HCT116 (cell line): Measurements from ENCODE around the gene ADGRD1. TPM values are rescaled to one million over a fixed set of nuclear protein-coding genes. Genes with fewer than 3 reads are reported as not detected.

ENCODE experiments used
- ATAC-seq: fragments of 200-7000 bp; cut with Tn5 transposase; 2 replicates; pipeline ENCODE4 v1.9.1; 2020; ENCODE audit warnings: mild to moderate bottlenecking, moderate library complexity
- BruUV-seq: library from RNA; stranded (reverse); fragments of 400-500 nt; replicated peaks from 2 replicates; lab custom pipeline; 2021; lab: Mats Ljungman, UMichigan
- CTCF ChIA-PET: fragments of 300-600 bp; sonication (Branson Sonifier 250); formaldehyde crosslinking; loops from one replicate; lab custom pipeline; 2021; ENCODE audit warnings: antibody characterized with exemption; lab: Charles Lee
- POLR2A ChIA-PET: fragments of 300-600, 350-600 bp; sonication (Branson Sonifier 250); formaldehyde crosslinking; loops from one replicate; lab custom pipeline; 2021; ENCODE audit warnings: antibody characterized with exemption; lab: Charles Lee
- RAD21 ChIA-PET, 2 experiments: fragments of 300-600 bp; sonication (Branson Sonifier 250); formaldehyde crosslinking; loops; one replicate each; lab custom pipeline; 2023; ENCODE audit warnings: low total read pairs in 2 of 2; ENCODE audit not compliant: uncharacterized antibody in 2 of 2, unreplicated experiment in 2 of 2, low non-redundant PET in 1 of 2; lab: Charles Lee
- DNase-seq: peaks from one replicate; pipeline ENCODE4 v3.0.0-alpha.2; 2010; ENCODE audit warnings: low read depth, low spot score
- H2AFZ ChIP-seq: fragments of 200-600 bp; shearing (Covaris generic), sonication (generic); 2 replicates; pipeline ENCODE4 v1.6.1; 2017; ENCODE audit warnings: low read depth, mixed run types, mixed read lengths, antibody characterized with exemption, low read length; ENCODE audit not compliant: poor library complexity, severe bottlenecking
- H3K27ac ChIP-seq: 2 replicates; pipeline ENCODE4 v1.5.1; 2012; ENCODE audit warnings: low read depth, low read length
- H3K27me3 ChIP-seq: fragments of 200-600 bp; sonication (generic); 2 replicates; pipeline ENCODE4 v1.6.1; 2016; ENCODE audit warnings: mixed run types, low read length, mixed read lengths; ENCODE audit not compliant: insufficient read depth
- H3K36me3 ChIP-seq, 2 experiments: fragments of 200-500 bp in 1 of 2; fragments of 200-600 bp in 1 of 2; sonication (Bioruptor generic) in 1 of 2; sonication (generic) in 1 of 2; 2 replicates each; pipeline versions ENCODE4 v1.5.1 to v1.6.1; 2014 to 2016; ENCODE audit warnings: low read length in 2 of 2, inconsistent platforms in 1 of 2, mixed read lengths in 1 of 2, mixed run types in 1 of 2; ENCODE audit not compliant: insufficient read depth in 2 of 2, control insufficient read depth in 1 of 2
- H3K4me1 ChIP-seq, 2 experiments: fragments of 200-600 bp in 1 of 2; sonication (generic) in 1 of 2; 2 replicates each; pipeline versions ENCODE4 v1.5.1 to v1.6.1; 2012 to 2017; ENCODE audit warnings: low read length in 2 of 2, inconsistent platforms in 1 of 2, mild to moderate bottlenecking in 1 of 2, mixed read lengths in 1 of 2, mixed run types in 1 of 2, moderate library complexity in 1 of 2; ENCODE audit not compliant: insufficient read depth in 2 of 2, control insufficient read depth in 1 of 2
- H3K4me2 ChIP-seq: fragments of 200-600 bp; sonication (generic); 2 replicates; pipeline ENCODE4 v1.6.1; 2017; ENCODE audit warnings: mixed run types, low read length, mixed read lengths
- H3K4me3 ChIP-seq, 2 experiments: fragments of 200-600 bp in 1 of 2; sonication (generic) in 1 of 2; replicated peaks in 1 of 2; 2 replicates each; pipeline ENCODE4 v1.5.1; 2011 to 2016; ENCODE audit warnings: low read length in 2 of 2, control low read depth in 1 of 2, low read depth in 1 of 2, mild to moderate bottlenecking in 1 of 2, mixed read lengths in 1 of 2, mixed run types in 1 of 2
- H3K79me2 ChIP-seq: fragments of 200-600 bp; sonication (generic); 2 replicates; pipeline ENCODE4 v1.6.1; 2017; ENCODE audit warnings: mild to moderate bottlenecking, mixed run types, low read length, moderate library complexity, mixed read lengths; ENCODE audit not compliant: insufficient read depth
- H3K9ac ChIP-seq: fragments of 200-600 bp; sonication (generic); 2 replicates; pipeline ENCODE4 v1.6.1; 2016; ENCODE audit warnings: low read length, mixed read lengths
- H3K9me2 ChIP-seq: fragments of 200-600 bp; sonication (generic), shearing (Covaris generic); 2 replicates; pipeline ENCODE4 v1.6.1; 2017; ENCODE audit warnings: mixed run types, mild to moderate bottlenecking, moderate library complexity; ENCODE audit not compliant: insufficient read depth
- H3K9me3 ChIP-seq, 2 experiments: fragments of 200-500 bp in 1 of 2; fragments of 200-600 bp in 1 of 2; sonication (Bioruptor generic) in 1 of 2; sonication (generic) in 1 of 2; 2 replicates each; pipeline ENCODE4 v1.6.1; 2014 to 2017; ENCODE audit warnings: low read length in 2 of 2, mixed read lengths in 2 of 2, inconsistent platforms in 1 of 2, low read depth in 1 of 2, mild to moderate bottlenecking in 1 of 2, mixed run types in 1 of 2, moderate library complexity in 1 of 2; ENCODE audit not compliant: control insufficient read depth in 1 of 2, insufficient read depth in 1 of 2
- H4K20me1 ChIP-seq: fragments of 200-600 bp; sonication (generic), shearing (Covaris generic); 2 replicates; pipeline ENCODE4 v1.6.1; 2017; ENCODE audit warnings: mixed run types, mild to moderate bottlenecking, moderate library complexity; ENCODE audit not compliant: insufficient read depth
- ATF3 ChIP-seq: IDR thresholded peaks from 2 replicates; pipeline ENCODE4 v1.6.1; 2012
- CBX3 ChIP-seq: IDR thresholded peaks from 2 replicates; pipeline ENCODE4 v1.6.1; 2012; ENCODE audit warnings: low read depth
- CEBPB ChIP-seq: IDR thresholded peaks from 2 replicates; pipeline ENCODE4 v1.6.1; 2012; ENCODE audit warnings: low read depth
- CTCF ChIP-seq, 3 experiments: fragments of 200-600 bp in 1 of 3; sonication (generic) in 1 of 3; IDR thresholded peaks in 2 of 3; conservative IDR thresholded peaks in 1 of 3; 2 replicates each; pipeline ENCODE4 v1.5.1; 2012 to 2017; ENCODE audit warnings: low read depth in 2 of 3, low read length in 2 of 3, antibody characterized with exemption in 1 of 3, borderline replicate concordance in 1 of 3, control low read depth in 1 of 3, mild to moderate bottlenecking in 1 of 3, mixed read lengths in 1 of 3, mixed run types in 1 of 3, moderate library complexity in 1 of 3; ENCODE audit not compliant: insufficient read depth in 1 of 3
- ELF1 ChIP-seq: IDR thresholded peaks from 2 replicates; pipeline ENCODE4 v1.6.1; 2012; ENCODE audit warnings: low read depth, borderline replicate concordance
- EZH2 ChIP-seq: fragments of 200-600 bp; sonication (generic); IDR thresholded peaks from 2 replicates; pipeline ENCODE4 v1.6.1; 2017; ENCODE audit warnings: antibody characterized with exemption, mixed run types
- EZH2phosphoT487 ChIP-seq: fragments of 200-600 bp; IDR thresholded peaks from 2 replicates; pipeline ENCODE4 v1.6.1; 2018; ENCODE audit warnings: antibody characterized with exemption, borderline replicate concordance
- FOSL1 ChIP-seq: IDR thresholded peaks from 2 replicates; pipeline ENCODE4 v1.6.1; 2012; ENCODE audit warnings: low read depth
- JUND ChIP-seq: IDR thresholded peaks from 2 replicates; pipeline ENCODE4 v1.6.1; 2012
- MAX ChIP-seq: IDR thresholded peaks from 2 replicates; pipeline ENCODE4 v1.6.1; 2012
- POLR2AphosphoS5 ChIP-seq: IDR thresholded peaks from 2 replicates; pipeline ENCODE4 v1.6.1; 2011; ENCODE audit warnings: mild to moderate bottlenecking, low read depth, low read length, moderate library complexity
- RAD21 ChIP-seq: IDR thresholded peaks from 2 replicates; pipeline ENCODE4 v1.6.1; 2012; ENCODE audit warnings: low read depth, mild to moderate bottlenecking
- REST ChIP-seq: IDR thresholded peaks from 2 replicates; pipeline ENCODE4 v1.6.1; 2012; ENCODE audit warnings: low read depth
- SIN3A ChIP-seq: IDR thresholded peaks from 2 replicates; pipeline ENCODE4 v1.6.1; 2012; ENCODE audit warnings: low read depth
- SP1 ChIP-seq: IDR thresholded peaks from 2 replicates; pipeline ENCODE4 v1.6.1; 2012; ENCODE audit warnings: low read depth
- SRF ChIP-seq: IDR thresholded peaks from 2 replicates; pipeline ENCODE4 v1.6.1; 2012; ENCODE audit warnings: low read depth
- TCF7L2 ChIP-seq: IDR thresholded peaks from 2 replicates; pipeline ENCODE4 v1.7.0; 2011; ENCODE audit warnings: borderline replicate concordance, inconsistent platforms; ENCODE audit not compliant: insufficient read depth, insufficient read length; ENCODE audit errors: extremely low read depth
- YY1 ChIP-seq: IDR thresholded peaks from 2 replicates; pipeline ENCODE4 v1.6.1; 2011; ENCODE audit warnings: low read length, low read depth, moderate library complexity, mild to moderate bottlenecking; ENCODE audit not compliant: insufficient replicate concordance; ENCODE audit errors: extremely low read depth
- ZBTB33 ChIP-seq: IDR thresholded peaks from 2 replicates; pipeline ENCODE4 v1.6.1; 2011; ENCODE audit warnings: mild to moderate bottlenecking, low read length, moderate library complexity; ENCODE audit not compliant: insufficient replicate concordance; ENCODE audit errors: extremely low read depth
- intact Hi-C: fragments of 100-400 bp; cut with micrococcal nuclease; formaldehyde crosslinking; loops from 2 replicates; pipeline ENCODE4 v1.10.0; 2022
- total RNA-seq: library from RNA; stranded (reverse); gene quantifications from one replicate; pipeline ENCODE4 v1.2.1, GENCODE V29; 2021; ENCODE audit not compliant: unreplicated experiment

ADGRD1 gene
- total RNA-seq, 1 experiment from 2014 or later = 0.44 TPM

- no peak overlapping the region for H3K4me3 ChIP-seq
- no peaks in the 10 kb centered on the region for H4K20me1 ChIP-seq
- H3K36me3 ChIP-seq = no peaks in the 10 kb centered on the region
- ChIA-PET RAD21 (no interaction called here), CTCF (no interaction called here), POLR2A (no interaction called here)
- DNase-seq = no peak
- H3K27ac ChIP-seq = no peak overlapping the region
- no peak for TF ChIP-seq ZBTB33
- no peak for TF ChIP-seq SP1
- no peak for TF ChIP-seq FOSL1
- TF ChIP-seq ELF1 = no peak
- no peak for TF ChIP-seq SRF
- no peak for TF ChIP-seq CEBPB
- TF ChIP-seq CTCF (IDR thresholded peaks at IDR 0.05 in 2 of 3, conservative IDR thresholded peaks at IDR 0.05 in 1 of 3; ENCODE audit: borderline replicate concordance in 1 of 3, insufficient read depth in 1 of 3, low read depth in 2 of 3, low read length in 2 of 3) = no peak
- no peak for TF ChIP-seq CBX3
- TF ChIP-seq EZH2 = no peak
- no peak for TF ChIP-seq MAX
- no peak for TF ChIP-seq ATF3
- no peak for TF ChIP-seq SIN3A
- no peak for TF ChIP-seq JUND
- TF ChIP-seq EZH2phosphoT487 = no peak
- no peak for TF ChIP-seq RAD21
- TF ChIP-seq POLR2AphosphoS5 = no peak
- no peak for TF ChIP-seq REST
- no peak for TF ChIP-seq YY1
- TF ChIP-seq TCF7L2 = no peak
- no TSS peak for BruUV-seq
- intact Hi-C loops = no loop called here
- H3K9me3 ChIP-seq = peaks cover 0 to 5% of the 10 kb centered on the region in 2 experiments; a peak in 1 of 4 replicates
- ATAC-seq = no peak
- H2AFZ ChIP-seq = no peak overlapping the region
- H3K4me2 ChIP-seq = no peak overlapping the region
- H3K9me2 ChIP-seq = no peaks in the 10 kb centered on the region
- no peaks in the 10 kb centered on the region for H3K79me2 ChIP-seq
- H3K9ac ChIP-seq = no peak overlapping the region
- H3K4me1 ChIP-seq = no peaks in the 10 kb centered on the region
- peaks cover 16% of the 10 kb centered on the region for H3K27me3 ChIP-seq
These were observed 2.3 kb downstream of the ADGRD1 start for GRCh38 chr12:130956009-130956408.
